CD8-positive, alpha-beta memory T cell (primary cell): ENCODE data around the gene INSYN2B. TPM values are rescaled to one million over a fixed set of nuclear protein-coding genes. Genes with fewer than 3 reads are reported as not detected.
A peak's percentile ranks its signal among the peaks of the same experiment; 100 is the strongest.

Source experiments
- CTCF ChIA-PET: fragments of 350-600 bp; sonication (Branson Sonifier 250); formaldehyde crosslinking; loops from one replicate; lab custom pipeline; 2021; ENCODE audit warnings: antibody characterized with exemption; lab: Charles Lee
- POLR2A ChIA-PET: fragments of 350-600 bp; sonication (Branson Sonifier 250); formaldehyde crosslinking; loops from one replicate; lab custom pipeline; 2021; ENCODE audit warnings: antibody characterized with exemption; lab: Charles Lee
- DNase-seq, 5 donors: peaks; one replicate each; pipeline versions ENCODE4 v3.0.0 to v3.0.0-alpha.2; 2020 to 2022; ENCODE audit warnings: mixed read lengths in 1 of 5
- H3K27ac ChIP-seq: one replicate; pipeline ENCODE4 v1.7.0; 2013; ENCODE audit warnings: low read depth, mild to moderate bottlenecking, low read length, moderate library complexity
- H3K27me3 ChIP-seq: 2 replicates; pipeline ENCODE4 v1.7.0; 2013; ENCODE audit warnings: low read length, mild to moderate bottlenecking; ENCODE audit not compliant: insufficient read depth, poor library complexity, severe bottlenecking
- H3K36me3 ChIP-seq: 2 replicates; pipeline ENCODE4 v1.7.0; 2013; ENCODE audit warnings: mild to moderate bottlenecking, low read length, moderate library complexity; ENCODE audit not compliant: insufficient read depth
- H3K4me1 ChIP-seq: 2 replicates; pipeline ENCODE4 v1.7.0; 2013; ENCODE audit warnings: mild to moderate bottlenecking, low read length, moderate library complexity; ENCODE audit not compliant: insufficient read depth
- H3K4me3 ChIP-seq: 2 replicates; pipeline ENCODE4 v1.7.0; 2013; ENCODE audit warnings: mild to moderate bottlenecking, low read length
- H3K9me3 ChIP-seq: 2 replicates; pipeline ENCODE4 v1.7.0; 2013; ENCODE audit warnings: mild to moderate bottlenecking, low read length
- H3K27ac Mint-ChIP-seq, 8 donors: one replicate each; pipeline ENCODE4 v1.8.0; 2020 to 2021; ENCODE audit warnings: mixed read lengths in 8 of 8, mild to moderate bottlenecking in 6 of 8, inconsistent platforms in 3 of 8, moderate library complexity in 3 of 8
- H3K27me3 Mint-ChIP-seq, 2 donors: one replicate each; pipeline ENCODE4 v1.8.0; 2020 to 2021; ENCODE audit warnings: mixed read lengths in 2 of 2, mild to moderate bottlenecking in 1 of 2, moderate library complexity in 1 of 2
- H3K36me3 Mint-ChIP-seq, 3 donors: one replicate each; pipeline ENCODE4 v1.8.0; 2020 to 2021; ENCODE audit warnings: mixed read lengths in 3 of 3, inconsistent platforms in 1 of 3, mild to moderate bottlenecking in 1 of 3
- H3K4me1 Mint-ChIP-seq, 3 donors: one replicate each; pipeline ENCODE4 v1.8.0; 2020 to 2021; ENCODE audit warnings: mixed read lengths in 3 of 3, inconsistent platforms in 1 of 3, mild to moderate bottlenecking in 1 of 3
- H3K4me3 Mint-ChIP-seq, 7 donors: one replicate each; pipeline ENCODE4 v1.8.0; 2020 to 2021; ENCODE audit warnings: mixed read lengths in 7 of 7, mild to moderate bottlenecking in 6 of 7, moderate library complexity in 4 of 7, inconsistent platforms in 2 of 7
- H3K9me3 Mint-ChIP-seq, 5 donors: one replicate each; pipeline ENCODE4 v1.8.0; 2020 to 2022; ENCODE audit warnings: mixed read lengths in 5 of 5, mild to moderate bottlenecking in 3 of 5, moderate library complexity in 2 of 5, inconsistent platforms in 1 of 5
- polyA plus RNA-seq: library from polyadenylated mRNA; unstranded; fragments of 300-500 nt; fragmentation: Illumina TruSeq; gene quantifications from one replicate; pipeline ENCODE4 v1.2.3, GENCODE V29; 2021
- total RNA-seq, 2 experiments: library from RNA; stranded (reverse); gene quantifications; one replicate each; pipeline ENCODE4 v1.2.3, GENCODE V29; 2021

Gene INSYN2B
- total and polyA plus RNA-seq, 3 experiments from 2014 or later: not detected

DNA sequence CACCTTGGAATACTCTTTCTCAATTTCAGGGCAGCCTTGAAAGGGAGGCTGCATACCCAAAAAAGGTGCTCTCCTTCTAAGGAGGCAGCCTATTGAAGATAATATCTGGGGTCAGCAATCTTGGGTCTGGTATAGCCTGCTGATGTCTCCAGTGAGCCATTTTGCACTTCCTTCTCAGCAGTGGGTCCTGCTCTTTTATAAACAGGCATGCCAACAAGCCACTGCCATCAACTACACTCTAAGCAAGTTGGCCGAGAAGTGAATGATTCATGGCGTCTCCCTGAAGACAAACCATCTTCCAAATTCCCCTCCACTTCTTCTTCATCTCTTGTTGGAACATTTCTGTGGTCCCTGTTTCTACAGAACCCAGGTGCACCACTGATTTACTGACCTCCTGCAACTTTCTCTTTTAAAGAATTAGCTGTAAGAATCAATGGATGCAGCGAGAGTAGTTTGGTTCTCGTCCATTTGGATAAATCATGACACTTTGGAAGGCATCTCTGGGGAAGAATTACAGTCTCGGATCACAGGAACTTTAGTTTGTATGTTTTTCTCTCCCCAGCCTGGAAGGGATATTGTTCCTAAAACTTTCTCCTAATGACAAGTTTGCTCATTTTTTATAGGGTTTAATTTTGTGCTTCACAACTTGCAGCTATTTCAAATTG lies 108.3 kb downstream of the INSYN2B start:
- no peaks in the 10 kb centered on the region for H3K4me1 ChIP-seq
- ChIA-PET POLR2A (no interaction called here), CTCF (no interaction called here)
- Mint-ChIP-seq H3K27ac (no peak overlapping the region), H3K36me3 (peaks cover 6 to 82% (median 33%) of the 10 kb centered on the region in 3 donors), H3K9me3 (no peaks in the 10 kb centered on the region), H3K27me3 (no peaks in the 10 kb centered on the region), H3K4me1 (peaks cover 20 to 48% (median 32%) of the 10 kb centered on the region in 3 donors), H3K4me3 (no peak overlapping the region)
- peaks cover 4% of the 10 kb centered on the region for H3K36me3 ChIP-seq
- no peaks in the 10 kb centered on the region for H3K9me3 ChIP-seq
- no peak for DNase-seq
- no peaks in the 10 kb centered on the region for H3K27me3 ChIP-seq
- no peak overlapping the region for H3K27ac ChIP-seq
- H3K4me3 ChIP-seq: no peak overlapping the region

DNA sequence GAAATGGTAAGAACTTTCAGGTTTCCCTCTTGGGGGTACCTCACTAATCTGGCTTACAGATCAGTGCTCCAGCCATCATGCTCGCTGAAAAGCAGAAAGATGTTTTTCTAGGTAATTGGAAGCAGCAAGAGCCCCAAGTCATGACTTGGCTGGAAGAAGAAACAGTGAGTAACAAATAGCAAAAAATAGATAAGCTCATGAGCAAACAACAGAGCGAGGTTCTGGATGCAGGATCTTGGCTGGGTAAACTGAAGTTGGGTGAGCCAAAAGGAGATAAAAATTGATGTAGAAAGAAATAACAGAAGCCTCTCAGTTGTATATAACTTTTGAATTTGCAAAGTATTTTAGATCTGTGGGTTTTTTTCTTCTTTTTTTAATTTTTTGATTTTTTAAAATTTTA lies 110.1 kb downstream of the INSYN2B start:
- CTCF ChIA-PET: no interaction called here
- no peak overlapping the region for H3K4me3 Mint-ChIP-seq
- H3K27ac Mint-ChIP-seq: no peak overlapping the region
- H3K27me3 ChIP-seq: no peaks in the 10 kb centered on the region
- H3K36me3 Mint-ChIP-seq: peaks cover 6 to 80% (median 22%) of the 10 kb centered on the region in 3 donors
- H3K4me3 ChIP-seq: no peak overlapping the region
- H3K9me3 ChIP-seq: no peaks in the 10 kb centered on the region
- no peaks in the 10 kb centered on the region for H3K4me1 ChIP-seq
- no peak overlapping the region for H3K27ac ChIP-seq
- POLR2A ChIA-PET: no interaction called here
- H3K27me3 Mint-ChIP-seq: no peaks in the 10 kb centered on the region
- peaks cover 4% of the 10 kb centered on the region for H3K36me3 ChIP-seq
- H3K9me3 Mint-ChIP-seq: no peaks in the 10 kb centered on the region
- DNase-seq: no peak
- H3K4me1 Mint-ChIP-seq: peaks cover 13 to 35% (median 19%) of the 10 kb centered on the region in 3 donors

DNA sequence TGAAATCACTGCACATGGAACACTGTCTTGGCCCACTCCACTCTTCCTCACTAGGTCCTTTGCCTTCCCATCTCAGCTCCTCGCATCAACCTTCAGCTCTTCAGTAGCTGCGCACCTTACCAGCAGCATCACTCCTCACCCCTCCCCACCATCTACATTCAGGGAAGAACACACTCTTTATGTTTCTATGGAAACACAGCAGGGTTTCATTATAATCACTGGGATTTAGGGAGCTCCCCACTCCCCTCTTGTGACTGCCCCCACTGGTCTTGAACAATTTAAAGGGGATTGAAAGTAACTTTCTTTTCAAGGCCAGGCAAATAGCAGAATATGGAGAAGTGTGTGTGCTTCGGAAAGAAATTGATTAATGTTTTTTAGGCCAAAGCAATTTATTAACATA lies 111.2 kb downstream of the INSYN2B start:
- H3K27ac Mint-ChIP-seq: peak overlapping the region in 2 of 8 donors; percentile 48 to 70
- H3K4me1 Mint-ChIP-seq: peaks cover 11 to 36% (median 13%) of the 10 kb centered on the region in 3 donors
- no peaks in the 10 kb centered on the region for H3K9me3 Mint-ChIP-seq
- no peaks in the 10 kb centered on the region for H3K27me3 Mint-ChIP-seq
- no peaks in the 10 kb centered on the region for H3K27me3 ChIP-seq
- no peak overlapping the region for H3K4me3 ChIP-seq
- peaks cover 9% of the 10 kb centered on the region for H3K36me3 ChIP-seq
- peak overlapping the region in 1 of 7 donors; percentile 49 for H3K4me3 Mint-ChIP-seq
- H3K36me3 Mint-ChIP-seq: peaks cover 6 to 82% (median 26%) of the 10 kb centered on the region in 3 donors
- no peaks in the 10 kb centered on the region for H3K4me1 ChIP-seq
- CTCF ChIA-PET: no interaction called here
- no peak for DNase-seq
- H3K9me3 ChIP-seq: no peaks in the 10 kb centered on the region
- POLR2A ChIA-PET: no interaction called here
- H3K27ac ChIP-seq: no peak overlapping the region

DNA sequence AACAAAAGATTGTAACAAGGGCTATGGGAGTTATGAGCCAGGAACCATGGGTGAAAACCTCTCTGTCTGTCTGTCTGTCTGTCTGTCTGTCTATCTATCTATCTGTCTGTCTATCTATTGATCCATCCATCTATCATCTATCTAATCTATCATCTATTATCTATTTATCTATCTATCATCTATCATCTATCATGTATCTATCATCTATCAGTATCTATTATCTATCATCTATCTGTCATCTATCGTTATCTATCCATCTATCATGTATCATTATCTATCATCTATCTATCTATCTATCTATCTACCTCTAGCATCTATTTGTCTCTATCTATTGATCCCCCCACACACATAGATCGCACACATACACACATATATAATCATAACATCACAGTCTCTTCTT lies 112.9 kb downstream of the INSYN2B start:
- Histone ChIP-seq H3K27me3 (no peaks in the 10 kb centered on the region), H3K27ac (no peak overlapping the region), H3K4me1 (no peaks in the 10 kb centered on the region), H3K9me3 (no peaks in the 10 kb centered on the region), H3K4me3 (no peak overlapping the region), H3K36me3 (peaks cover 10% of the 10 kb centered on the region)
- no peak for DNase-seq
- ChIA-PET POLR2A (no interaction called here), CTCF (no interaction called here)
- Mint-ChIP-seq H3K4me1 (peaks cover 12 to 39% (median 13%) of the 10 kb centered on the region in 3 donors), H3K27ac (peak overlapping the region in 2 of 8 donors; percentile 4 to 17), H3K4me3 (no peak overlapping the region), H3K27me3 (no peaks in the 10 kb centered on the region), H3K9me3 (no peaks in the 10 kb centered on the region), H3K36me3 (peaks cover 6 to 89% (median 24%) of the 10 kb centered on the region in 3 donors)

DNA sequence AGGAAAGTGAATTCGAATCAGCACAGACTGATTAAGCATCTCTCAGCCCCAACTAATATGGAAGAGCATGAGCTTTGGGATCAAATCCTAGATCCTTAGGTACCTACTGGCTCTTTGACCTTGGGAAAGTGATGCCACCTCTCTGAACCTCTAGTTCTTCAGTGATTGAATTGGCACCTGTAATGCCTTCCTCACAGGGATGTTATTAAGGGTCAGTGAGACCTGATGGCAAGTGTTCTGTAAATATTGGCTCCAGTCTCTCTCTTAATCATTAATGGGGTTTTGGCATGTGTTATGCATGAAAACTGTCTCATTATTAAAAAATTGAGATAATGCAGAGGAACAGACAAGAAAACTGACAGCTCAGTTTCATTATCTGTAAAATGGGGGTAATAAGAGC lies 115.8 kb downstream of the INSYN2B start:
- Histone ChIP-seq H3K27ac (no peak overlapping the region), H3K27me3 (no peaks in the 10 kb centered on the region), H3K4me3 (no peak overlapping the region), H3K36me3 (peaks cover 6% of the 10 kb centered on the region), H3K9me3 (no peaks in the 10 kb centered on the region), H3K4me1 (no peaks in the 10 kb centered on the region)
- peak overlapping the region in 1 of 8 donors; percentile 22 for H3K27ac Mint-ChIP-seq
- peaks cover 6 to 72% (median 26%) of the 10 kb centered on the region in 3 donors for H3K36me3 Mint-ChIP-seq
- peaks cover 29 to 43% (median 32%) of the 10 kb centered on the region in 3 donors for H3K4me1 Mint-ChIP-seq
- DNase-seq: no peak
- H3K4me3 Mint-ChIP-seq: no peak overlapping the region
- CTCF ChIA-PET: no interaction called here
- no peaks in the 10 kb centered on the region for H3K27me3 Mint-ChIP-seq
- no peaks in the 10 kb centered on the region for H3K9me3 Mint-ChIP-seq
- POLR2A ChIA-PET: no interaction called here

DNA sequence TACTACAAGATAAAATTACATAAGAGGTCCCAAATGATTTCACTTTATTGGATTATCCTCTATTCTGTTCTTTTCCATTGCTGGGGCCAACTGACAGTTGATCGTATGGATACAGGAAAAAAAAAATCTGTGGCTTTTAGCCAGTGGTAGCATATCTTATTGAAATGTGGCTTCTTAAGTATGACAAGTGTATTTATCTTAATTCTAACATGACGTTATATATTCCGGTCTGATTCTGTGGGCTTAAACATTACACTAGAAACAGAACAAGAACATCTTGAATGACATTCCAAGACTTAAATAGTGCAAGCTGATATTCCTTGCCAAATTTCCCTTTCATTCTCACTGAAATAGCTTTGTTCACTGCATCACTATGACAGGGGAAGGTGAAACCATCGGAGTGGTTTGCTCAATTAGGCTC lies 117.9 kb downstream of the INSYN2B start:
- H3K4me1 Mint-ChIP-seq: peaks cover 40 to 47% (median 47%) of the 10 kb centered on the region in 3 donors

DNA sequence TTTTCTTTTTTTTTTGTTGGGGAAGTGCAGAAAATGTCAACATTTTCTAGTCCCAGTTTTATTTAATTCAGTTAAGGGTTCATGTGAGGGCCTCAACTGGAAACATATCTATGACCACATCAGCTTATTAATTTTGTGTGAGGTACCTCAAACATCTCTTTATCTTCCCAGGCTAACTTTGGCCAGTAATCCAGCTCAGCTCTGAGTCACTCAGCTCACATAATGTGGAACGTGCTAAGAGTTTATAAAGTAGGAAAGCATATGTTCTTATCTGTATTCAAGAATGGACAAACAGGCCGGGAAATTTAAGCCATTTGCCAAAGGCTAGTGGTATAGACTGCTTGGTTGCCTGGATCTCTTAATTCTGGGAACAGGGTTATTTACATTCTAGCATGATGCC lies 118.4 kb downstream of the INSYN2B start:
- Histone ChIP-seq H3K9me3 (no peaks in the 10 kb centered on the region), H3K4me3 (no peak overlapping the region), H3K27ac (no peak overlapping the region), H3K27me3 (no peaks in the 10 kb centered on the region), H3K36me3 (peaks cover 6% of the 10 kb centered on the region), H3K4me1 (no peaks in the 10 kb centered on the region)
- Mint-ChIP-seq H3K9me3 (no peaks in the 10 kb centered on the region), H3K27ac (peak overlapping the region in 1 of 8 donors; percentile 46), H3K4me3 (no peak overlapping the region), H3K36me3 (peaks cover 4 to 54% (median 17%) of the 10 kb centered on the region in 3 donors), H3K4me1 (peaks cover 42 to 52% (median 51%) of the 10 kb centered on the region in 3 donors), H3K27me3 (no peaks in the 10 kb centered on the region)
- ChIA-PET POLR2A (no interaction called here), CTCF (no interaction called here)
- DNase-seq: no peak

More for the DNA sequence above, 117.9 kb downstream of the INSYN2B start:
- POLR2A ChIA-PET: no interaction called here
- H3K36me3 Mint-ChIP-seq: peaks cover 0 to 59% (median 19%) of the 10 kb centered on the region in 3 donors
- CTCF ChIA-PET: no interaction called here
- H3K27me3 ChIP-seq: no peaks in the 10 kb centered on the region
- H3K27ac ChIP-seq: no peak overlapping the region
- H3K9me3 ChIP-seq: no peaks in the 10 kb centered on the region
- H3K27ac Mint-ChIP-seq: peak overlapping the region in 1 of 8 donors; percentile 46
- peaks cover 6% of the 10 kb centered on the region for H3K36me3 ChIP-seq
- no peak overlapping the region for H3K4me3 ChIP-seq
- no peak for DNase-seq
- no peaks in the 10 kb centered on the region for H3K27me3 Mint-ChIP-seq
- no peaks in the 10 kb centered on the region for H3K4me1 ChIP-seq
- no peak overlapping the region for H3K4me3 Mint-ChIP-seq
- no peaks in the 10 kb centered on the region for H3K9me3 Mint-ChIP-seq

DNA sequence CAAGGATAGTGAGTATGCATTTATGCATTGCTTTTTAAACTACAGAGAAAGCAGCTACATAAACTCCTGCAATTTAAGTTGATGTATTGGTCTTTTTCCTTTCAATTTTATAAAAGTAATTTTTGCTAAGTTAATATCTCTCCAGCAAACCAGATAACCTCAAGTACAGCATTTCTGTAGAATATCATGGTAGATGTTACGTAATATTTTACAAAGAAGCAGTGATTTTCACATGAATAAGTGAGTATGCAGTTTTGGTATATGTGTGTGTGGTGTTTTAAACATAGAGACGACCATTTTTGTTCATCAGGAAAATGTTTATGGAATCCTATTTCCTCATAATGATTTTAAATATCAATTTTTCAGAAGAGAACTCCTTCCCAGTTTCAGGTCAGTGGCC lies 118.9 kb downstream of the INSYN2B start:
- no peaks in the 10 kb centered on the region for H3K4me1 ChIP-seq
- H3K4me3 ChIP-seq: no peak overlapping the region

More for the DNA sequence above, 118.9 kb downstream of the INSYN2B start:
- H3K4me1 Mint-ChIP-seq: peaks cover 43 to 56% (median 53%) of the 10 kb centered on the region in 3 donors
- Histone ChIP-seq H3K9me3 (no peaks in the 10 kb centered on the region), H3K36me3 (peaks cover 6% of the 10 kb centered on the region), H3K27ac (no peak overlapping the region), H3K27me3 (no peaks in the 10 kb centered on the region)
- no peaks in the 10 kb centered on the region for H3K9me3 Mint-ChIP-seq
- H3K4me3 Mint-ChIP-seq: no peak overlapping the region
- H3K36me3 Mint-ChIP-seq: peaks cover 4 to 49% (median 17%) of the 10 kb centered on the region in 3 donors
- H3K27ac Mint-ChIP-seq: no peak overlapping the region
- ChIA-PET CTCF (no interaction called here), POLR2A (no interaction called here)
- no peaks in the 10 kb centered on the region for H3K27me3 Mint-ChIP-seq
- no peak for DNase-seq
